ENCODE data around the gene FAM222B.

The FAM222B gene

DNA sequence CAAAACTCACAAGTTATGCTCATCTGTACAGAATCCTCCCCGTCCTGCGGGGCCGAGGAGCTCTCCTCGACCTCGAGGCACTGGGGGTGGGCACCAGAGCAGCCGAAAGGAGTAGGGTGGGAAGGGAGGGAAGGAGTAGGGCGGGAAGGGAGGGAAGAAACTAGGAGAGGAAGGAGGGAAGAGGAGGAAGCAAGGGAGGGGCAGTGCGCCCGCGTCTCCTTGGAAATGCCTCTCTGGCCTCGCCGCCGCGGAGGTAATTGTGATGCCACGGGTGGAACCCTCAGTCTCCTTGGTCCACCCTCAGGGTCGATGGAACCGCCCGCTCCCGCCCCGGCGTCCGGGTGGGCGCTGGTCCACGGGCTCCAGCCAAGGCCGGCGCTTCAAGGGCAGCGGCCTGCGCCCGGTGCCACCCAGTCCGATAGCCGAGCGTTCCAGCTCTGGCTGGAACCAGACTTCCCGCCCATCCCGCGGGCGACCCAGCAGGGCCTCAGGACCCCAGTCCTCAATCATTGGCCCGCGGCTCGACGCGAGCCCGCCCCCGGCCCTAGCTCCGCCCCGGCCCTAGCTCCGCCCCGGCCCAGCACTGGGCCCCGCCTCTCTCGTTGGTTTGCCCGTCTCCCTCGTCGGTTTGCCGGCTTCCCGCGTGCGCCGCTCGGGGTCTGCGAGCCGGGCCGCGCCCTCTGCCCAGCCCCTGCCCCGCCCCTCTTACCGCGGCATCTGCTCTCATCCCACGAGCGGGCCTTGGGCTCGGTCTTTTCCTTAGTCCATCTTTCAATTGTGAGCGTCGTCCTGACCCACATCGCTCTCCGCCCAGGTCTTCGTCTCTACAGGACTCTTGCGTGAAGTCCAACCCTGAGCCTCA, 131.5 kb downstream of the FAM222B start:
- DNase-seq: peak; percentile 86 to 99

DNA sequence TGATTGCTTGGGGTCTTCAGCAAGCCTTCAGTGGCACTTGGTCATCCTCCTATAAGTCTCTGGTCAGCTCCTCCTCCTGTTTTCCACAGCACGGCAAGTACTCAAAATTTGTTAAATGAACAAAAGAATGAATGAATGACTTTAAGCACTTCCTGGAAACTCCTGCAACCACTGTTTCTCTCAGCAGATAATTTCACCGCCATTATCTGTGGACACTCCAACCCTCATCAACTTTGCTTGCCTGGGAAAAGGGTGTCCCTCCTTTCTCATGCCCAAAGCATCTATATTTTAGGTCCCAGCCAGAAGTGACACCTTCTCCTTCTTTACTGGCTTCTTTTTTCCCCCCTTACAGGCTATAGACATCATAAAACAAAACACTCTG, 135.3 kb downstream of the FAM222B start:
- DNase-seq: no peak

DNA sequence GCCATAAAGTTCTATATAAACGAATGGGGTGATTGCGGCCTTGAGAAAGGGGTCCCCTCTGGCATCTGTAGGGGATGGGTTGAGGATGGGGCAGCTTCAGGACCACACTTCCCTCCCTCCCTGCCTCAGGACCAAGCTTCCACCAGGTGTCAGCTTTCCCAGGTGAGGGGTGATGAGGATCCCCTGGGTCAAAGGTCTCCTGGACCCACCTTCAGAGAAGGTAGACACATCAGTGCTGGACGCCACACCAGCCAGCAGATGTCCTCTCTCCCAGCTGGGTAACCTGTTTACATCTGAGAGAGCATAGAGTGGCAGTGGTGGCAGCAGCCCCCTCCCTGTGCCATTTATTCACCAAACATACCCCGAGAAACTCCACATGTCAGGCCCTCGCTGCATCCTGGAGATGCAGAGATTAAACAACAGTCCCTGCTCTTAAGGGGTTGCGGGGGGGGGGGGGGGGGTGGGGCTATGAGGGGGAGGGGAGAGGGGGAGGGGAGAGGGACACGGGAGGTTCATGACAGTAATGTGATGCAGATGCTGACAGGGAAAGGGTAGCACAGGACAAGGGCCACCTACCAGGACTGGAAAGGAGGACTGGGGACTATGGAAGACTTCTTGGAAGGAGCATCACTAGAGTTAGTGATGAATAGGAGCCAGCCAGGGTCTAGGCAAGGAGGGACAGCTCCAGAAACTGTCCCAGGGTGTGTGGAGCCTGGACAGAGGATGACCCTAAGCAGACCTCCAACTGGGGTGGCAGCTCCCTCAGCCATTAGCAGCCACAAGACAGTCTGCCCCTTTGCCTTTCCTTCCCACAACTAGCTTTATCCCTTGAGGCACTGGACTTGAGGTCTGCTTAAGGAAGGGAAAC, 135.9 kb downstream of the FAM222B start:
- no peak for DNase-seq
